K562 (cell line): ENCODE data around the gene OST4. TPM values are rescaled to one million over a fixed set of nuclear protein-coding genes. Genes with fewer than 3 reads are reported as not detected.

Source experiments
- ARHGAP35 ChIP-seq: fragments of 450-650 bp; IDR thresholded peaks from 2 replicates; pipeline ENCODE4 v1.6.1; 2018; ENCODE audit not compliant: partially characterized antibody
- ARID1B ChIP-seq: fragments of 450-650 bp; IDR thresholded peaks from 2 replicates; pipeline ENCODE4 v1.6.1; 2016; ENCODE audit warnings: antibody characterized with exemption, mild to moderate bottlenecking, inconsistent platforms
- CHD1 ChIP-seq: fragments of 200-600 bp; sonication (generic); IDR thresholded peaks from one replicate; pipeline ENCODE4 v1.6.1; 2012; ENCODE audit warnings: mild to moderate bottlenecking, moderate library complexity, low read length, inconsistent platforms
- RAD21 ChIP-seq, 2 experiments: fragments of 250-450 bp in 1 of 2; fragments of 450-650 bp in 1 of 2; sonication (Bioruptor Pico) in 1 of 2; formaldehyde crosslinking in 1 of 2; IDR thresholded peaks in 1 of 2; conservative IDR thresholded peaks in 1 of 2; 2 replicates each; pipeline versions ENCODE4 v1.4.0 to v1.8.0; 2020 to 2022; ENCODE audit warnings: mild to moderate bottlenecking in 2 of 2, moderate library complexity in 1 of 2
- RBM25 ChIP-seq: fragments of 200-400 bp; formaldehyde crosslinking; IDR thresholded peaks from 2 replicates; pipeline ENCODE4 v1.6.1; 2018; ENCODE audit warnings: low read length, low read depth, moderate library complexity; ENCODE audit not compliant: severe bottlenecking
- SNAPC5 ChIP-seq: fragments of 250-450 bp; sonication (Bioruptor Pico); IDR thresholded peaks from 2 replicates; pipeline ENCODE4 v1.8.0; 2021; ENCODE audit warnings: moderate library complexity, mild to moderate bottlenecking, inconsistent platforms
- STAT6 ChIP-seq: sonication (generic); formaldehyde crosslinking; IDR thresholded peaks from 2 replicates; pipeline ENCODE4 v1.8.1; 2023; ENCODE audit warnings: mild to moderate bottlenecking, missing genetic modification reagents
- TGIF2 ChIP-seq: sonication (generic); formaldehyde crosslinking; IDR thresholded peaks from 2 replicates; pipeline ENCODE4 v1.8.1; 2022; ENCODE audit warnings: mild to moderate bottlenecking, missing genetic modification reagents, moderate library complexity
- ZBTB26 ChIP-seq: fragments of 450-650 bp; formaldehyde crosslinking; IDR thresholded peaks from 2 replicates; pipeline ENCODE4 v1.4.0; 2022; ENCODE audit warnings: missing genetic modification characterization
- ZBTB5 ChIP-seq: fragments of 450-650 bp; IDR thresholded peaks from 2 replicates; pipeline ENCODE4 v1.6.1; 2017; ENCODE audit warnings: antibody characterized with exemption
- ZFX ChIP-seq: sonication (generic); formaldehyde crosslinking; IDR thresholded peaks from 2 replicates; pipeline ENCODE4 v1.8.0; 2022; ENCODE audit warnings: mild to moderate bottlenecking, missing genetic modification reagents, moderate library complexity
- ZNF143 ChIP-seq: sonication (generic); formaldehyde crosslinking; IDR thresholded peaks from 2 replicates; pipeline ENCODE4 v1.9.0; 2022; ENCODE audit warnings: mild to moderate bottlenecking, missing genetic modification reagents
- ZNF274 ChIP-seq: IDR thresholded peaks from 2 replicates; pipeline ENCODE4 v1.6.1; 2011; ENCODE audit warnings: low read depth, mild to moderate bottlenecking, low read length, moderate library complexity, borderline replicate concordance
- ZNF280B ChIP-seq: fragments of 250-450 bp; sonication (Bioruptor Pico); IDR thresholded peaks from 2 replicates; pipeline ENCODE4 v1.5.1; 2021; ENCODE audit warnings: mild to moderate bottlenecking
- ZNF316 ChIP-seq: fragments of 450-650 bp; IDR thresholded peaks from 2 replicates; pipeline ENCODE4 v1.6.1; 2016
- ZNF707 ChIP-seq: fragments of 250-450 bp; sonication (Bioruptor Pico); conservative IDR thresholded peaks from 2 replicates; pipeline ENCODE4 v1.8.0; 2022; ENCODE audit warnings: inconsistent platforms, mild to moderate bottlenecking, moderate library complexity
- ZNF785 ChIP-seq: fragments of 250-450 bp; sonication (Bioruptor Pico); IDR thresholded peaks from 2 replicates; pipeline ENCODE4 v1.4.0; 2020; ENCODE audit warnings: mild to moderate bottlenecking
- ZSCAN32 ChIP-seq: fragments of 450-650 bp; formaldehyde crosslinking; IDR thresholded peaks from 2 replicates; pipeline ENCODE4 v1.4.0; 2020; ENCODE audit warnings: mild to moderate bottlenecking, moderate library complexity
- polyA plus RNA-seq, 8 experiments: library from polyadenylated mRNA; depleted of rRNA in 4 of 8; stranded (reverse) in 5 of 8; unstranded in 3 of 8; fragments of >200 nt; fragmentation: Nextera tagmentation in 2 of 8; fragmentation: Illumina TruSeq in 1 of 8; extraction: Ambion mirVana in 2 of 8; extraction: Trizol in 1 of 8; gene quantifications; 2 replicates each; pipeline versions ENCODE4 v1.2.1 to v1.2.3, GENCODE V29; 2011 to 2014; ENCODE audit warnings: inconsistent platforms in 1 of 8, missing spikeins in 1 of 8
- total RNA-seq, 7 experiments: library from RNA; depleted of rRNA in 6 of 7; stranded (reverse); fragments of >200 nt in 6 of 7; fragmentation: Illumina TruSeq in 2 of 7; extraction: Trizol in 2 of 7; gene quantifications; 2 replicates each; pipeline versions ENCODE4 v1.2.1 to v1.2.3, GENCODE V29; 2011 to 2021; ENCODE audit warnings: low replicate concordance in 1 of 7
- TF ChIP-seq, protein P1 (sequence below): fragments of 250-450 bp; sonication (Bioruptor Pico); IDR thresholded peaks from 2 replicates; pipeline ENCODE4 v1.8.0; 2022; ENCODE audit warnings: inconsistent platforms

OST4 gene
- total and polyA plus RNA-seq, 9 of the 15 experiments (the other 6 are each of a cell fraction or from before 2014, with no cell fraction given): 186 to 1,155 (median 355) TPM

DNA sequence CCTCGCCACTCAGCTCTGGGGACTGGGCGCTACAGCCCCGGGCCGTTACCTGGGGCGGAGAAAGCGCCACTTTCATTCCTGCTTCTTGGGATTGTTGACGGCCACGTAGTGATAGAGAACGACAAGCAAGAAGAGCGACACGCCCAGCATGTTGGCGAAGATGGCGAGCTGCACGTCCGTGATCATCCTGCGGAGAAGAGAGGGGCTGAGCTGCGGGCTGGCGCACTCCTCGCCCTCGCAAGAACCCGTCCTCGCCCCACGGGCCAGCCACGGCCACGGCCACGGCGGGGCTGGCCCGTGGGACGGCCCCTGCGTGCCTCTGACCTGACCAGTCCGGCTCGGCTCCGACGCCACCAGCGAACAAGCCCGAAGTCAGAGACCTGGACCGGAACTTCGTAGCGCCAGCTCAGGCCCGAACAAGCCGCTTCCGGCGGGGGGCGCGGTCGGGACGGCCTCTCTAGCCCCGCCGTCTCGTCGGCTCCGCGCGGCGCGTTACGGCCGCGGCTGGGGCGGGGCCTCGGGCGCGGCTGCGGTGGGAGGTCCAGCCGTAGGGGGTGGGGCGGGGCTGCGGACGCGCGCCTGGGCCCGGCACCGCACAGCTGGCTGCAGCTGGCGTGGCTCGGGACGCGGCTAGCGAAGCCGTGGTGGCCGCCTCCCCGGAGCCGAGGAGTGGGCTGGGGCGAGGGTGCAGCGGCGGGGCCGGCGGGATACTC lies at the start of gene OST4 (continued):
- no peak for TF ChIP-seq ZBTB26 (CRISPR knock-in tag)
- no peak for TF ChIP-seq ZNF316
- no peak for TF ChIP-seq TGIF2 (CRISPR knock-in tag)
- TF ChIP-seq ARHGAP35: no peak
- TF ChIP-seq ZNF143: no peak
- TF ChIP-seq ARID1B: no peak
- no peak for TF ChIP-seq ZBTB5
- TF ChIP-seq RBM25: no peak
- no peak for TF ChIP-seq RAD21 (CRISPR knock-in tag; conservative IDR thresholded peaks at IDR 0.05 in 1 of 2, IDR thresholded peaks at IDR 0.05 in 1 of 2)
- no peak for TF ChIP-seq SNAPC5 (CRISPR knock-in tag)
- TF ChIP-seq ZNF274: no peak
- TF ChIP-seq STAT6 (CRISPR knock-in tag): no peak
- no peak for TF ChIP-seq ZSCAN32
- no peak for TF ChIP-seq ZNF707
- no peak for TF ChIP-seq ZNF785 (CRISPR knock-in tag)
- peak; percentile 61 for TF ChIP-seq ZFX
- TF ChIP-seq, protein P1, sequence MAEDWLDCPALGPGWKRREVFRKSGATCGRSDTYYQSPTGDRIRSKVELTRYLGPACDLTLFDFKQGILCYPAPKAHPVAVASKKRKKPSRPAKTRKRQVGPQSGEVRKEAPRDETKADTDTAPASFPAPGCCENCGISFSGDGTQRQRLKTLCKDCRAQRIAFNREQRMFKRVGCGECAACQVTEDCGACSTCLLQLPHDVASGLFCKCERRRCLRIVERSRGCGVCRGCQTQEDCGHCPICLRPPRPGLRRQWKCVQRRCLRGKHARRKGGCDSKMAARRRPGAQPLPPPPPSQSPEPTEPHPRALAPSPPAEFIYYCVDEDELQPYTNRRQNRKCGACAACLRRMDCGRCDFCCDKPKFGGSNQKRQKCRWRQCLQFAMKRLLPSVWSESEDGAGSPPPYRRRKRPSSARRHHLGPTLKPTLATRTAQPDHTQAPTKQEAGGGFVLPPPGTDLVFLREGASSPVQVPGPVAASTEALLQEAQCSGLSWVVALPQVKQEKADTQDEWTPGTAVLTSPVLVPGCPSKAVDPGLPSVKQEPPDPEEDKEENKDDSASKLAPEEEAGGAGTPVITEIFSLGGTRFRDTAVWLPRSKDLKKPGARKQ (CRISPR knock-in tag): no peak
- TF ChIP-seq CHD1: peak; percentile 96
- no peak for TF ChIP-seq ZNF280B
